ENCODE data around the gene EXOG.

Gene EXOG

GRCh38 chr3:38510631-38511030 lies 14.5 kb downstream of the EXOG start:
- no peak for DNase-seq (ENCODE audit: low read depth)

DNA sequence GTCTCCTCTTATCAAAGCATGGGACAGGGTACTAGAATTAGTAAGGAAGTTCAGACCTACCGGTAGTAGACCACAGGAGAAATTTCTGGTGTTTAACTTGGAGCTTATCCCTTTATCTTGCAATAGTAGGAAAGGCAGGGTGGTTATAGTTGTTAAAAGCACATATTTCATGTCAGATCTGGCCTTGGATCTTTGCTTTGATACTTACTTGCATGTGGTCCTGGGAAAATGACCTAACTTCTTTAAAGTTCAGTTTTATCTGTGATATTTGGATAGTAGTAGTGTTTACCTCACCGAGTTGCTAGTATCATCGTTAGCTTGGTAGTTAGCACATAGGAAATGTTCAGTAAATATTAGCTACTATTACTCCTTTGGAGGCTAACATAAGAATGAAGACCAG lies 15.4 kb downstream of the EXOG start:
- DNase-seq (ENCODE audit: low read depth), result no peak

- DNase-seq (ENCODE audit: low read depth), result no peak
Measured at GRCh38 chr3:38515367-38515766, 19.2 kb downstream of the EXOG start.

DNA sequence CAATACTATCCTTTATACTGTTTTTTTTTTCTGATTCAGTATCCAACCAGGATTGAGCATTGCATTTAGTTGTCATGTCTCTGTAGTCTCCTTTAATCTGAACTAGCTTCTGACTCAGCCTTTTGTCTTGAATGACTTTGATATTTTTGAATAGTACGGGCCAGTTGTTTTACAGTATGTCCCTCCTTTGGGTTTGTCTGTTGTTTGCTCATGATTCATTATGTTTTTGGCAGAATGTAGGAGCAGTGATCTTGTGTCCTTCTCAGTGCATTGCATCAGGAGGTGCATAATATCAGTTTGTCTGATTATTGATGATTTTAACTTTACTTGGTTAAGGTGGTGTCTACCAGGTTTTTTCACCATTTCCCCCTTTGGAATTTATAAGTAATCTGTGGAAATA lies 20.5 kb downstream of the EXOG start:
- DNase-seq (ENCODE audit: low read depth), result no peak

- peak; percentile 73 for DNase-seq (ENCODE audit: low read depth)
Measured at GRCh38 chr3:38519000-38519399, 22.9 kb downstream of the EXOG start.

DNA sequence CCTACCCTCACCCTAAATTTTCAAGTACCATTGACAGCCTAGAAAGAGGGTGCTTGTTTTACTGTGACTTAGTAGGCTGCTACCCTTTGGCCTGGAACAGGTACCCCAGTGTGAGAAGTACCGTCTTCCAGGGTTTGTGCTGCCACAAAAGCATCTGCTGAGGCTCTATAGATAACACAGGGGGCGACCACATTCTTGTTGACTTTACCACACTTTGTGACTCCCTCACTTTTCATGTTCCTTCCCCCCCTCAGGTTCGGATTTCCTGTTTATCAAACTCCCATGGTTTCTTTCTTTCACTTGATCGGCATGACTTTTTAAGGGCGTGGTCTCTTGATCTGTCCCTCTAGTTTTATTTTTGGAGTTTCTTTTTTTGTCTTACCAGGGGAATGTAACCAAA lies 23.5 kb downstream of the EXOG start:
- no peak for DNase-seq (ENCODE audit: low read depth)

- peak; percentile 70 for DNase-seq (ENCODE audit: low read depth)
Measured at GRCh38 chr3:38521391-38521987, 25.3 kb downstream of the EXOG start.

DNA sequence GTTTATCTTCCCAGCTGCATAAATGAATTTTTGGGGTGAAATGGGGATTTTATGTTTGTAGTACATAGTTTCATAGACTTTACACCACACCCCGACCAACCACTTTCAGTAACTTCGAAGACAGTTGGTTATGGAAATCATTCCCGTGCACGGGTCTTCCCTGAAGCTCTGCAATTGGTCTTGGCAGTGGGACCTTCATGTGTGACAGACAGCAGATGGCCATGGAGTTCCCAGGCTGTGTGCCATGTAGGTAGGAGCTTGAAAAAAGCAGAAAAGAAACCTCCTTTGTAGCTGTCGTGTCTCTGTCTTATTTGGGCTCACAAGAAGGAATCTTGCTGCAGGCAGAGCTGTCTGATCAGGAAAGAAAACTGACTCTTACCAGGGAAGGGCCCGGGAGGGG lies 25.9 kb downstream of the EXOG start:
- DNase-seq (ENCODE audit: low read depth), result no peak

DNA sequence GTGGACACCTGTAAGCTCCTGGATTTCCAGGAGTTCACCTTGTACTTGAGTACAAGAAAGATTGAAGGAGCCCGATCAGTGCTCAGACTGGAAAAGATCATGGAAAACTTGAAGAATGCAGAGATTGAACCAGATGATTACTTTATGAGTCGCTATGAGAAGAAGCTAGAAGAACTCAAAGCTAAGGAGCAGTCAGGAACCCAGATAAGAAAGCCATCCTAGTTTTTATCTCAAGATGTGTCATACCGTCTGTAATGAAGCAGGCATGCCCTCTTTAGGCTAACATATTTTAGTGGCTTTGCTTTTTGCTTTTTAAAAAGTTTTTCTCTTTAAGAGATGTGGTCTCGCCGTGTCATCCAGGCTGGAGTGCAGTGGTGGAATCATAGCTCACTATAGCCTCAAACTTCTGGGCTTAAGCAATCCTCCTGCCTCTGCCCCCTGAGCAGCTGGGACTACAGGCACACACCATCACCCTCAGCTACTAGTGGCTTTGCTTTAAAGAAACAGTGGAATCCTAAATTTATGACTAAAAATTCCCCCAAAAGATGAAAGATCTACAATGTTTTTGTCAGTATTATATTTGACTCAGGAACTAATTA lies 28.1 kb downstream of the EXOG start:
- DNase-seq (ENCODE audit: low read depth), result peak; percentile 28

GRCh38 chr3:38526792-38527191 lies 30.7 kb downstream of the EXOG start:
- no peak for DNase-seq (ENCODE audit: low read depth)

DNA sequence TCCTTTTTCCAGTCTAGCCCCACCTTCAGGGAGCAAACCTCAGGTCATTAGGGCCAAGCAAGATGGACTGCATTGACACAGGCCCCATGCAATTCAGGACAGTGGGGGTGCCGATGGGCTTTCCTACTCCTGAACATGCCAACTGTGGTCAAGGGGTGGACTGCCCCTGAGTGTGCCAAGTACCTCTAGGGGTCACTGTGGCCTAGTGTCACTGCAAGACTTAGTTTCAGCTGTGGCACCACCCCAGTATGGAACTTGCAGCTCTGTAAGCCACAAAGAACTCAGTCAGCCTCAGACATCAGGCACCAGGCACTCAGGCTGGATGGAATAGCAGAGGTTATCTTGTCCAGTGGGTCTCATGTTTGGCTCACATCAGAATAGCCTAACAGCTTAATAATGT lies 32.3 kb downstream of the EXOG start:
- DNase-seq (ENCODE audit: low read depth), result peak; percentile 22

- no peak for DNase-seq (ENCODE audit: low read depth)
Measured at GRCh38 chr3:38532529-38532928, 36.4 kb downstream of the EXOG start.

- no peak for DNase-seq (ENCODE audit: low read depth)
Measured at GRCh38 chr3:38533285-38533976, 37.3 kb downstream of the EXOG start.

DNA sequence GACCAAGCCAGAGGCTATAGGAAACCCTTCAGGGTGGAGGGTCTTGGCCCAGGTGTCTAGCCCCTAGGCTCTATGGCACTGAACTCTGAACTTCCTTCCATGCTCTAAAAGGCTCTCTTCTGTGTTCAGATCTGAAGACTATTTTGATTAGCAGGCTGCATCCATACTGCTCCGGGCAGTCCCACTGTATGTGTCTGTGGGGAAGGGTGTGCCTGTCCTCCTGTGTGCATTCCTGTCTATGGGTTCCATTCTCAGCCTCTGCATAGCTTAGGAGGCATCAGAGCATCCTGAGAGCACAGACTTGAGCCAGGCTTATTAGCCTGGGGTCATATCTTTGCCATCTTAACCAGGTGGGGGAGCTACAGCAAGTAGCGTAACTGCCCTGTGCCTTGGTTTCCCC lies 38.0 kb downstream of the EXOG start:
- DNase-seq (ENCODE audit: low read depth), result no peak

- DNase-seq (ENCODE audit: low read depth), result no peak
Measured at GRCh38 chr3:38534604-38535003, 38.5 kb downstream of the EXOG start.

- no peak for DNase-seq (ENCODE audit: low read depth)
Measured at GRCh38 chr3:38536671-38537070, 40.5 kb downstream of the EXOG start.

- no peak for DNase-seq (ENCODE audit: low read depth)
Measured at GRCh38 chr3:38538773-38539353, 42.7 kb downstream of the EXOG start.

GRCh38 chr3:38541806-38542205 lies 45.7 kb downstream of the EXOG start:
- no peak for DNase-seq (ENCODE audit: low read depth)

- peak; percentile 35 for DNase-seq (ENCODE audit: low read depth)
Measured at GRCh38 chr3:38542401-38543298, 46.5 kb downstream of the EXOG start.

DNA sequence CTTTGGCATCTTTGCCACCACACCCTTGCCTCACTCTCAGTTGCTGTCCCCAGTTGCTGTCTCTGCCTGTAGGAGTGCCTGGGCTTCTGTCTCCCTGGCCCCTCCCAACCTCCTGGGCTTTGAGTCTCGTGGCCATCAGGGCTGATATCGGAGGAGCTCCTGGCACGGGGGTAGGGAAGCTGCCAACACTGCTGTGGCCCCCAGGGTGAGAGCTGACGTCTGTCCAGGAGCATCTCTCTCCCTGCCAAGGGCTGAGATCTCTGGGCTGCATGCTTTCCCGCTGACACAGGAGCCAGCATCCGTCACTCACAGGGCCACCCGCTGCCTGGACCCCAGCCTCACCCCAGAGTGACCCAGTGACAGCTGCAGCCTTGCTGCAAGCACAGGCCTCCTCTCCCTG lies 47.4 kb downstream of the EXOG start:
- no peak for DNase-seq (ENCODE audit: low read depth)

DNA sequence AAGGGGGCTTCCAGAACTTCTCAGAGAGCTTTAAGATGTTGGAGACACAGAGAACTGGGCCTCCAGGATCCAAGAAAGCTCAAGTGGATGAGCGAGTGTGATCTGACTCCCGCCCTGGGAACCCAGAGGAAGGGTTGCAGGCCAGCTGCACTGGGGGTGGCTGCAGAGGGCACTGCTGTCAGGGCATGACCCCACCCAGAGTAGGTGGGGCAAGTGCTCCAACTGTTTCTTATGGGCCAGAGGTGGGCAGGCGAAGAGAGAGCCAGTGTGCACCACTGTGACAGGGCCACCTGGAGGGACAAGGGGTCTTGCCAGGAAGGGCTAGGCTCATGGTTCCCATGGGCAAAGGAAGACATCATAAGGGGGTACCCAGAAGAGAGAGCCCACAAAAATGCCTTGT lies 48.8 kb downstream of the EXOG start:
- no peak for DNase-seq (ENCODE audit: low read depth)

DNA sequence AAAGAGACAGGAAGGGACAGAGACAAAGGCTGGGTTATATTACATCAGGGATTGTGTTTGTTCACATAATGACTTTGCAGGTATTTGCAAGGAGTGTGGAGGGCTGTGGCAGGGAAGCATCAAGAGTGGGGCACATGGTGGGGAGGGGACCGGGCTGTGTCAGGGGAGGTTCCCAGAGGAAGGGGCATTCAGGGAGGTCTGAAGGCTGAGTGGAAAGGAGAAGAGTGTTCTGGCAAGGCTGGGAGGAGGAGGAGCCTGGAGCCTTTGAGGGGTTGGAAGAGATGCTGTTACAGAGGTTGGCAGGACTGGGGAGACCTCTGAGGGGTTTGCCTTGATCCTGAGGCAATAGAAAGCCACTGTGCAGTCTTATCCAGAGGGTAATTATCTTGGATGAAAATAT lies 49.4 kb downstream of the EXOG start:
- no peak for DNase-seq (ENCODE audit: low read depth)

Measured in ELR (cell line).